PC-9 (cell line): Measurements from ENCODE around the gene MYO18A. TPM values are rescaled to one million over a fixed set of nuclear protein-coding genes. Genes with fewer than 3 reads are reported as not detected.

Source experiments
- BruUV-seq: library from RNA; stranded (reverse); fragments of 400-500 nt; replicated peaks from 2 replicates; lab custom pipeline; 2021; lab: Mats Ljungman, UMichigan
- CTCF ChIA-PET: fragments of 300-600 bp; sonication (Branson Sonifier 250); formaldehyde crosslinking; loops from one replicate; lab custom pipeline; 2022; ENCODE audit warnings: antibody characterized with exemption; lab: Charles Lee
- POLR2A ChIA-PET: fragments of 300-600 bp; sonication (Branson Sonifier 250); formaldehyde crosslinking; loops from one replicate; lab custom pipeline; 2022; ENCODE audit warnings: antibody characterized with exemption; ENCODE audit not compliant: unreplicated experiment; lab: Charles Lee
- DNase-seq, 2 experiments: peaks; one replicate each; pipeline versions ENCODE4 v3.0.0 to v3.0.0-alpha.2; 2015 to 2022; ENCODE audit warnings: mixed read lengths in 1 of 2
- H2AFZ ChIP-seq: fragments of 200-600 bp; sonication (generic); 2 replicates; pipeline ENCODE4 v1.8.1; 2017; ENCODE audit warnings: antibody characterized with exemption
- H3F3A ChIP-seq: fragments of 200-600 bp; sonication (generic); 2 replicates; pipeline ENCODE4 v1.8.1; 2017; ENCODE audit warnings: antibody characterized with exemption, mild to moderate bottlenecking, low read depth; ENCODE audit not compliant: insufficient read depth
- H3K27ac ChIP-seq: fragments of 200-600 bp; sonication (generic); 2 replicates; pipeline ENCODE4 v1.6.1; 2016; ENCODE audit warnings: mixed run types
- H3K27me3 ChIP-seq: fragments of 200-600 bp; sonication (generic); 2 replicates; pipeline ENCODE4 v1.6.1; 2016; ENCODE audit warnings: low read depth, mixed run types; ENCODE audit not compliant: insufficient read depth
- H3K36me3 ChIP-seq: fragments of 200-600 bp; sonication (generic); 2 replicates; pipeline ENCODE4 v1.6.1; 2016; ENCODE audit warnings: low read depth, mixed run types
- H3K4me1 ChIP-seq: fragments of 200-600 bp; sonication (generic); replicated peaks from 2 replicates; pipeline ENCODE4 v1.6.1; 2016; ENCODE audit warnings: mixed run types; ENCODE audit not compliant: insufficient read depth
- H3K4me2 ChIP-seq: fragments of 200-600 bp; sonication (generic); 2 replicates; pipeline ENCODE4 v1.6.1; 2017; ENCODE audit warnings: mixed run types
- H3K4me3 ChIP-seq: fragments of 200-600 bp; sonication (generic); 2 replicates; pipeline ENCODE4 v1.6.1; 2016; ENCODE audit warnings: mixed run types
- H3K79me2 ChIP-seq: fragments of 200-600 bp; sonication (generic); 2 replicates; pipeline ENCODE4 v1.6.1; 2017; ENCODE audit warnings: low read depth, mixed run types
- H3K9me2 ChIP-seq: fragments of 200-600 bp; sonication (generic); 2 replicates; pipeline ENCODE4 v1.8.1; 2017; ENCODE audit warnings: mild to moderate bottlenecking; ENCODE audit not compliant: insufficient read depth
- H3K9me3 ChIP-seq: fragments of 200-600 bp; sonication (generic); 2 replicates; pipeline ENCODE4 v1.8.1; 2016; ENCODE audit warnings: low read depth; ENCODE audit not compliant: insufficient read depth
- H4K20me1 ChIP-seq: fragments of 200-600 bp; sonication (generic); 2 replicates; pipeline ENCODE4 v1.8.1; 2017; ENCODE audit not compliant: insufficient read depth
- EZH2 ChIP-seq: fragments of 200-600 bp; sonication (generic); IDR thresholded peaks from 2 replicates; pipeline ENCODE4 v1.8.0; 2017; ENCODE audit warnings: antibody characterized with exemption, low read depth
- intact Hi-C: fragments of 100-400 bp; cut with micrococcal nuclease; formaldehyde crosslinking; loops from one replicate; pipeline ENCODE4 v1.10.0; 2022; ENCODE audit not compliant: unreplicated experiment
- total RNA-seq: library from RNA; stranded (reverse); gene quantifications from 2 replicates; pipeline ENCODE4 v1.2.3, GENCODE V29; 2021
- TF ChIP-seq, protein P1 (sequence below): fragments of 200-600 bp; sonication (generic); conservative IDR thresholded peaks from 2 replicates; pipeline ENCODE4 v1.6.1; 2017; ENCODE audit warnings: mixed run types, antibody characterized with exemption, mild to moderate bottlenecking, moderate library complexity

MYO18A gene
- total RNA-seq, 1 experiment from 2014 or later, result 150 TPM

DNA sequence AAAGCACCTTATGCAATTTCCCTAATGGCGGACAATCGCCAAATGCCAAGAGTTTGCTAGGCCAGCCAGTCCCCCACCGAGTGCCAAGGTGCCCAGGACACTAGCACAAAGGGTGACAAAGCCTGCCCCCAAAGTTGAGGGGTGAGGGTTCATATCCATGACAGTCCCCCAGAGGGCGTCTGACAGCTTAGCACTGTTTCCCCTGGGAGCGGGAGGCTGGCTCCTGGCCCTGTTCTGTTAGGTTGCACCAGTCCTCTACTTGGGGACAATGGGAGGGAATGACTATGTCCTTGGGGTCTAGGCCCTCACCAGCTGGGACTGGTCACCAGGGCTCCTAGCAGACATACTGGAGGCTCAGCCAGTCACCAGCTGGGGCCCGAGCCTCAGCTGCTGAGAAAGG is 66.9 kb downstream of the MYO18A start:
- Histone ChIP-seq H3K27ac (no peak overlapping the region), H4K20me1 (peaks cover 4% of the 10 kb centered on the region), H3K4me2 (no peak overlapping the region), H2AFZ (no peak overlapping the region), H3F3A (peaks cover 38% of the 10 kb centered on the region), H3K9me2 (no peaks in the 10 kb centered on the region), H3K79me2 (no peaks in the 10 kb centered on the region), H3K4me3 (no peak overlapping the region), H3K9me3 (no peaks in the 10 kb centered on the region), H3K27me3 (no peaks in the 10 kb centered on the region), H3K4me1 (peaks cover 17% of the 10 kb centered on the region), H3K36me3 (peaks cover 9% of the 10 kb centered on the region; the same call in 1 of the 2 replicates)
- BruUV-seq, result no TSS peak
- no peak for DNase-seq
- ChIA-PET CTCF (no interaction called here), POLR2A (interaction anchor here (0.6 kb wide), 1 partner anchor 10 kb away, joined by 4 read pairs; no protein-coding TSS in a partner anchor)
- TF ChIP-seq EZH2, result no peak
- TF ChIP-seq, protein P1, sequence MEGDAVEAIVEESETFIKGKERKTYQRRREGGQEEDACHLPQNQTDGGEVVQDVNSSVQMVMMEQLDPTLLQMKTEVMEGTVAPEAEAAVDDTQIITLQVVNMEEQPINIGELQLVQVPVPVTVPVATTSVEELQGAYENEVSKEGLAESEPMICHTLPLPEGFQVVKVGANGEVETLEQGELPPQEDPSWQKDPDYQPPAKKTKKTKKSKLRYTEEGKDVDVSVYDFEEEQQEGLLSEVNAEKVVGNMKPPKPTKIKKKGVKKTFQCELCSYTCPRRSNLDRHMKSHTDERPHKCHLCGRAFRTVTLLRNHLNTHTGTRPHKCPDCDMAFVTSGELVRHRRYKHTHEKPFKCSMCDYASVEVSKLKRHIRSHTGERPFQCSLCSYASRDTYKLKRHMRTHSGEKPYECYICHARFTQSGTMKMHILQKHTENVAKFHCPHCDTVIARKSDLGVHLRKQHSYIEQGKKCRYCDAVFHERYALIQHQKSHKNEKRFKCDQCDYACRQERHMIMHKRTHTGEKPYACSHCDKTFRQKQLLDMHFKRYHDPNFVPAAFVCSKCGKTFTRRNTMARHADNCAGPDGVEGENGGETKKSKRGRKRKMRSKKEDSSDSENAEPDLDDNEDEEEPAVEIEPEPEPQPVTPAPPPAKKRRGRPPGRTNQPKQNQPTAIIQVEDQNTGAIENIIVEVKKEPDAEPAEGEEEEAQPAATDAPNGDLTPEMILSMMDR, result no peak
- intact Hi-C loops, result loop anchor here (10.0 kb wide), 1 partner anchor 389 kb away; the partner anchor contains the start of genes NEK8 and TLCD1

DNA sequence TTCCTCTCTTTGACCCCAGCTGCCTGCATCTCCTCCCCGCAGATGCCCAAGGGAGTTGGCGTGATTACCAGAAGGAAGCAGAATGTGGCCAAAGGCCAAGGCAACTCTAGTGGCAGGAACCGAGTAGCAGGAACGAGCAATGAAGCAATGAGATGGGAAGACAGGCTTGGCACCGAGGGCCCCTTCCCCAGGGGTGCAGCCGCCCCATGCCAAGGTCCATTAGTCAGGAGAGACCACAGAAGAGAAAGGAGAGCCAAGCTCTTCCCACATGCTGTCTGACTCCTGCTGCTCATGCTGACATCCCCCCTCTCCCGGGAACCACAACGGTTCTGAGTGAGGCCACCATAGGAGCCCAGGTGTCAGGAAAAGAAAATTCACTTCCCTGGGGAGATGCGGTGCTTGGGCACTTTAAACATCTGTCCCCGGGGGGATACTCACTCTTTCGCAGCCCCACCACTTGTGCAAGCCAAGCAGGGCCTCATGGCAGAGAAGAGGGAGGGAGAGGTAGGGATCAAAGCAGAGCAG is 67.4 kb downstream of the MYO18A start:
- H3K27ac ChIP-seq, result no peak overlapping the region
- ChIA-PET CTCF (interaction anchor here (1.5 kb wide), 1 partner anchor 147 kb away, joined by 24 read pairs; no protein-coding TSS in a partner anchor), POLR2A (no interaction called here)
- H4K20me1 ChIP-seq, result peaks cover 4% of the 10 kb centered on the region
- H3F3A ChIP-seq, result peaks cover 41% of the 10 kb centered on the region
- no peak overlapping the region for H3K4me3 ChIP-seq
- H3K27me3 ChIP-seq, result no peaks in the 10 kb centered on the region
- H3K79me2 ChIP-seq, result no peaks in the 10 kb centered on the region
- H3K9me3 ChIP-seq, result no peaks in the 10 kb centered on the region
- H3K4me1 ChIP-seq, result peaks cover 22% of the 10 kb centered on the region
- H3K9me2 ChIP-seq, result no peaks in the 10 kb centered on the region
- no TSS peak for BruUV-seq
- DNase-seq, result no peak
- H3K4me2 ChIP-seq, result no peak overlapping the region
- peaks cover 9% of the 10 kb centered on the region; the same call in 1 of the 2 replicates for H3K36me3 ChIP-seq
- no peak for TF ChIP-seq EZH2
- TF ChIP-seq, protein P1, result no peak
- no peak overlapping the region for H2AFZ ChIP-seq
- intact Hi-C loops, result loop anchor here (1.0 to 10.0 kb wide), 2 partner anchors 148 to 388 kb away; partner anchors contain the start of genes NEK8 and TLCD1

DNA sequence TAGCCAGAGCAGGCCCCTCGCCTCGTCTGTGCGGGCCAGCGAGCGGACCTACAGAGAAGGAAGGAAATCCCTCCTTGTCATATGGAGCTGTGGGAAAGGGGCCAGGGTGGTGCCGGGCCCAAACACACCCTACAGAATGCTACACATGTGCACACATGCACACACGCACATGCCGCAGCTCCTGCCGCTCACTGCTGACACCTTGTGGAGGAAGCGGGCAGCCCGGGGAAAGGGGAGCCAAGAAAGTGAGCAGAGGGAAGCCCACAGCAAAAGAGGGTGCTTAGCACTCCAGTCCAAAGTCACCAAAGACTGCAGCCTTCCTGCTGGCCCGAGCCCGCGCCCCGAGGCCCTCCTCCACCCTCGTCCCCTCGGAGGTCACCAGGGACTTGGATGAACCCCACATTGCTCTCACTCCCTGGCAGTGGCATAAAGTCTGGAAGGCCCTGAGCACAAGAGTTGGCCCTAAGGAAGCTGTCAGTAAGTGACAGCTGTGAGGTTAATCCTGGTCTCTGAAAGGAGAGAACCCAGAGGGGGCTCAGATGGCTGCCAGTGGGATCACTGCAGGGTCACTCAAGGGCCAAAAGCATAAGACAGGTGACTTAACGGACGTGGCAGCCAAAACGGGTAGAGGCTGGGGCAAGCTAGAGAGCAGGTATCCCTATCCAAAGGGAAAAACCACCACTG is 68.2 kb downstream of the MYO18A start:
- peaks cover 31% of the 10 kb centered on the region for H3K4me1 ChIP-seq
- no peak overlapping the region for H3K27ac ChIP-seq
- DNase-seq, result peak in 1 of 2 experiments; percentile 41
- no peaks in the 10 kb centered on the region for H3K79me2 ChIP-seq
- ChIA-PET POLR2A (no interaction called here), CTCF (interaction anchor here (0.5 to 1.5 kb wide), 2 partner anchors 134 to 146 kb away, joined by 3 to 24 read pairs; no protein-coding TSS in a partner anchor)
- H4K20me1 ChIP-seq, result peaks cover 2% of the 10 kb centered on the region
- TF ChIP-seq EZH2, result no peak
- TF ChIP-seq, protein P1, result peak; percentile 75
- no peaks in the 10 kb centered on the region for H3K9me3 ChIP-seq
- H3F3A ChIP-seq, result peaks cover 41% of the 10 kb centered on the region
- no peak overlapping the region for H3K4me2 ChIP-seq
- H2AFZ ChIP-seq, result no peak overlapping the region
- no peaks in the 10 kb centered on the region for H3K27me3 ChIP-seq
- intact Hi-C loops, result loop anchor here (1.0 to 10.0 kb wide), 2 partner anchors 147 to 387 kb away; partner anchors contain the start of genes NEK8 and TLCD1
- no TSS peak for BruUV-seq
- H3K4me3 ChIP-seq, result no peak overlapping the region
- H3K9me2 ChIP-seq, result no peaks in the 10 kb centered on the region
- peaks cover 9% of the 10 kb centered on the region; the same call in 1 of the 2 replicates for H3K36me3 ChIP-seq
